Keratinocyte (primary cell): ENCODE results near the gene RNF212.

Source experiments
- EZH2 ChIP-seq: IDR thresholded peaks from one replicate; pipeline ENCODE4 v1.6.1; 2012; ENCODE audit warnings: inconsistent platforms, mild to moderate bottlenecking, low read length, moderate library complexity
- TF ChIP-seq, protein P1 (sequence below), 3 experiments: IDR thresholded peaks in 1 of 3; conservative IDR thresholded peaks in 1 of 3; optimal IDR thresholded peaks in 1 of 3; 2 replicates in 2 of 3; 3 replicates in 1 of 3; pipeline versions ENCODE3 to v1.5.1; 2011; ENCODE audit warnings: low read length in 3 of 3, mild to moderate bottlenecking in 3 of 3, moderate library complexity in 2 of 3, control low read depth in 1 of 3, inconsistent platforms in 1 of 3; ENCODE audit not compliant: insufficient read depth in 2 of 3; ENCODE audit errors: extremely low read depth in 1 of 3

GRCh38 chr4:1137850-1138249 is 24.5 kb upstream of the RNF212 start:
- TF ChIP-seq EZH2 = no peak
- TF ChIP-seq, protein P1, sequence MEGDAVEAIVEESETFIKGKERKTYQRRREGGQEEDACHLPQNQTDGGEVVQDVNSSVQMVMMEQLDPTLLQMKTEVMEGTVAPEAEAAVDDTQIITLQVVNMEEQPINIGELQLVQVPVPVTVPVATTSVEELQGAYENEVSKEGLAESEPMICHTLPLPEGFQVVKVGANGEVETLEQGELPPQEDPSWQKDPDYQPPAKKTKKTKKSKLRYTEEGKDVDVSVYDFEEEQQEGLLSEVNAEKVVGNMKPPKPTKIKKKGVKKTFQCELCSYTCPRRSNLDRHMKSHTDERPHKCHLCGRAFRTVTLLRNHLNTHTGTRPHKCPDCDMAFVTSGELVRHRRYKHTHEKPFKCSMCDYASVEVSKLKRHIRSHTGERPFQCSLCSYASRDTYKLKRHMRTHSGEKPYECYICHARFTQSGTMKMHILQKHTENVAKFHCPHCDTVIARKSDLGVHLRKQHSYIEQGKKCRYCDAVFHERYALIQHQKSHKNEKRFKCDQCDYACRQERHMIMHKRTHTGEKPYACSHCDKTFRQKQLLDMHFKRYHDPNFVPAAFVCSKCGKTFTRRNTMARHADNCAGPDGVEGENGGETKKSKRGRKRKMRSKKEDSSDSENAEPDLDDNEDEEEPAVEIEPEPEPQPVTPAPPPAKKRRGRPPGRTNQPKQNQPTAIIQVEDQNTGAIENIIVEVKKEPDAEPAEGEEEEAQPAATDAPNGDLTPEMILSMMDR (optimal IDR thresholded peaks at IDR 0.05 in 1 of 3, IDR thresholded peaks at IDR 0.05 in 1 of 3, conservative IDR thresholded peaks at IDR 0.05 in 1 of 3; ENCODE audit: extremely low read depth in 1 of 3, insufficient read depth in 2 of 3, low read length in 3 of 3) = no peak
